HG03571 (cell line): ENCODE results near the gene C4orf50.

Experiments used
- ATAC-seq: cut with Tn5 transposase; IDR thresholded peaks from one replicate; pipeline ENCODE4 v1.9.1; 2021; ENCODE audit not compliant: unreplicated experiment

C4orf50 gene

GRCh38 chr4:5894266-5894665 lies 124.0 kb downstream of the C4orf50 start:
- ATAC-seq: no peak

GRCh38 chr4:5893591-5893990 lies 124.6 kb downstream of the C4orf50 start:
- ATAC-seq: no peak

GRCh38 chr4:5893004-5893580 lies 125.1 kb downstream of the C4orf50 start, which contains the start of gene CRMP1:
TSS of gene CRMP1 (minus strand) at chr4:5893086. CDS start at chr4:5892969, 117 bp downstream.
- no peak for ATAC-seq

- ATAC-seq: no peak
These were observed 125.8 kb downstream of the C4orf50 start for GRCh38 chr4:5892323-5893003.

GRCh38 chr4:5891563-5892322 lies 126.5 kb downstream of the C4orf50 start:
- no peak for ATAC-seq

GRCh38 chr4:5890063-5890727 lies 128.0 kb downstream of the C4orf50 start:
- no peak for ATAC-seq

- ATAC-seq: no peak
These were observed 129.1 kb downstream of the C4orf50 start for GRCh38 chr4:5889002-5889696.

GRCh38 chr4:5888222-5889001 lies 129.8 kb downstream of the C4orf50 start:
- no peak for ATAC-seq

- no peak for ATAC-seq
These were observed 130.6 kb downstream of the C4orf50 start for GRCh38 chr4:5887361-5888221.

GRCh38 chr4:5887011-5887360 lies 131.2 kb downstream of the C4orf50 start:
- no peak for ATAC-seq

- ATAC-seq: no peak
These were observed 132.5 kb downstream of the C4orf50 start for GRCh38 chr4:5885733-5886132.

GRCh38 chr4:5884796-5885195 lies 133.4 kb downstream of the C4orf50 start:
- no peak for ATAC-seq

GRCh38 chr4:5883916-5884315 lies 134.3 kb downstream of the C4orf50 start:
- ATAC-seq: no peak

- ATAC-seq: no peak
These were observed 135.3 kb downstream of the C4orf50 start for GRCh38 chr4:5882947-5883346.

- no peak for ATAC-seq
These were observed 136.9 kb downstream of the C4orf50 start for GRCh38 chr4:5881340-5881739.

GRCh38 chr4:5878359-5878758 lies 139.9 kb downstream of the C4orf50 start:
- no peak for ATAC-seq

- no peak for ATAC-seq
These were observed 140.8 kb downstream of the C4orf50 start for GRCh38 chr4:5877392-5877791.

- ATAC-seq: no peak
These were observed 143.3 kb downstream of the C4orf50 start for GRCh38 chr4:5874811-5875449.

GRCh38 chr4:5870701-5871100 lies 147.5 kb downstream of the C4orf50 start:
- no peak for ATAC-seq
